ENCODE measurements around the gene PLA2G2C. TPM values are rescaled to one million over a fixed set of nuclear protein-coding genes. Genes with fewer than 3 reads are reported as not detected.

The PLA2G2C gene
- total and polyA plus RNA-seq, 10 donors: 0.17 TPM; not detected in 9

- Histone ChIP-seq H3K4me1 (peaks cover 0 to 8% (median 0%) of the 10 kb centered on the region in 6 donors), H3K27me3 (replicated peaks in 1 of 7) (no peaks in the 10 kb centered on the region), H3K27ac (no peak within 1 kb of the TSS), H3K9me3 (no peaks in the 10 kb centered on the region), H3K36me3 (no peaks in the 10 kb centered on the region), H3K4me3 (no peak within 1 kb of the TSS)
- no peak for TF ChIP-seq POLR2A (IDR thresholded peaks at IDR 0.05)
- no peak for TF ChIP-seq POLR2AphosphoS5 (IDR thresholded peaks at IDR 0.05)
- no peak for TF ChIP-seq CTCF (IDR thresholded peaks at IDR 0.05 in 8 of 11, conservative IDR thresholded peaks at IDR 0.05 in 3 of 11)
- DNase-seq: no peak
- WGBS, 5 donors: 82 to 94% (median 90%) methylated on average over 2 to 9 of the region's 9 CpGs
- intact Hi-C loops (cut with DNase I; ENCODE audit: low total_unique reads): no loop called here
Measured at GRCh38 chr1:20138961-20139550, 47.3 kb downstream of the PLA2G2C start, which contains the start of gene PLA2G2F. Gene PLA2G2F, plus strand, starts transcription at chr1:20139323. Its CDS starts 105 bp downstream, at chr1:20139428.

GRCh38 chr1:20138346-20138745 is 48.0 kb downstream of the PLA2G2C start:
- no peaks in the 10 kb centered on the region for H3K27me3 ChIP-seq (replicated peaks in 1 of 7)
- peaks cover 0 to 8% (median 0%) of the 10 kb centered on the region in 6 donors for H3K4me1 ChIP-seq
- DNase-seq: no peak
- no peak overlapping the region for H3K4me3 ChIP-seq
- intact Hi-C loops (cut with DNase I; ENCODE audit: low total_unique reads): no loop called here
- 84 to 97% (median 94%) methylated on average over 4 to 6 of the region's 6 CpGs for WGBS, 5 donors
- no peaks in the 10 kb centered on the region for H3K36me3 ChIP-seq
- H3K27ac ChIP-seq: no peak overlapping the region
- no peaks in the 10 kb centered on the region for H3K9me3 ChIP-seq
- TF ChIP-seq POLR2A (IDR thresholded peaks at IDR 0.05) (no peak), POLR2AphosphoS5 (IDR thresholded peaks at IDR 0.05) (no peak), CTCF (IDR thresholded peaks at IDR 0.05 in 8 of 11, conservative IDR thresholded peaks at IDR 0.05 in 3 of 11) (no peak)

DNA sequence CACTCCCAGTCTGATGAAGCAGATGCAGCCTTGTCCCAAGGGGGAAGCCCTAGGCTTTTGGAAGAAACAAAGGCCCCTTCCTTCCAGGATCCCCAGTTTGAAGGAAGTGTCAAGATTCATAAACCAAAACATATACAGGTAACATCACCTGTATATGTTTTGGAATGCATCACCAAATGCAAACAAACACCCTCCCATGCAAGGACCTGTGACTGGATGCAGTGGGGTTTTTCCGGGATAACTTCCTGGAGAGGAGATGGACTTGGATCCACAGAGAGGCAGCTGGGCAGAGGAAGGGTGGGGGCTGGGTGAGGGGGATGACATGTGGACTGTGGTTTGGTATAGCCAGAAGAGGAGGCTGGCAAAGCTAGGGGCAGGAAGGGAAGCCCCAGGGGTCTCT is 48.7 kb downstream of the PLA2G2C start:
- Histone ChIP-seq H3K36me3 (no peaks in the 10 kb centered on the region), H3K9me3 (no peaks in the 10 kb centered on the region), H3K27ac (no peak overlapping the region), H3K4me3 (no peak overlapping the region), H3K27me3 (replicated peaks in 1 of 7) (no peaks in the 10 kb centered on the region), H3K4me1 (peaks cover 0 to 8% (median 0%) of the 10 kb centered on the region in 6 donors)
- 76 to 96% (median 89%) methylated on average over 1 of the region's 1 CpG for whole genome bisulfite sequencing, 5 donors
- DNase-seq: no peak
- TF ChIP-seq POLR2AphosphoS5 (IDR thresholded peaks at IDR 0.05): no peak
- TF ChIP-seq CTCF (IDR thresholded peaks at IDR 0.05 in 8 of 11, conservative IDR thresholded peaks at IDR 0.05 in 3 of 11): no peak
- TF ChIP-seq POLR2A (IDR thresholded peaks at IDR 0.05): no peak
- intact Hi-C loops (cut with DNase I; ENCODE audit: low total_unique reads): no loop called here

GRCh38 chr1:20137055-20137454 is 49.3 kb downstream of the PLA2G2C start:
- intact Hi-C loops (cut with DNase I; ENCODE audit: low total_unique reads): no loop called here
- WGBS, 5 donors: 84 to 94% (median 92%) methylated on average over 3 to 4 of the region's 4 CpGs
- H3K36me3 ChIP-seq: no peaks in the 10 kb centered on the region
- no peak for DNase-seq
- no peaks in the 10 kb centered on the region for H3K27me3 ChIP-seq (replicated peaks in 1 of 7)
- no peak overlapping the region for H3K4me3 ChIP-seq
- no peaks in the 10 kb centered on the region for H3K9me3 ChIP-seq
- no peak for TF ChIP-seq CTCF (IDR thresholded peaks at IDR 0.05 in 8 of 11, conservative IDR thresholded peaks at IDR 0.05 in 3 of 11)
- TF ChIP-seq POLR2AphosphoS5 (IDR thresholded peaks at IDR 0.05): no peak
- TF ChIP-seq POLR2A (IDR thresholded peaks at IDR 0.05): no peak
- peaks cover 0 to 8% (median 0%) of the 10 kb centered on the region in 6 donors for H3K4me1 ChIP-seq
- no peak overlapping the region for H3K27ac ChIP-seq
